ES-I3 (cell line): ENCODE data around the gene ANKRD11.
"Not testable (repeated sequence)": the region's sequence is repeated elsewhere in the genome, so short reads cannot be mapped to it uniquely, and the experiment has no call there.

ENCODE experiments used
- H3K36me3 ChIP-seq: 2 replicates; pipeline ENCODE4 v1.6.1; 2013; ENCODE audit warnings: mild to moderate bottlenecking, low read length, control low read depth, moderate library complexity; ENCODE audit not compliant: insufficient read depth
- H3K4me1 ChIP-seq: 2 replicates; pipeline ENCODE4 v1.6.1; 2013; ENCODE audit warnings: mild to moderate bottlenecking, control low read depth, low read length; ENCODE audit not compliant: insufficient read depth
- H3K9ac ChIP-seq: 2 replicates; pipeline ENCODE4 v1.6.1; 2013; ENCODE audit warnings: low read depth, mild to moderate bottlenecking, low read length, moderate library complexity
- H3K9me3 ChIP-seq: 2 replicates; pipeline ENCODE4 v1.6.1; 2013; ENCODE audit warnings: mild to moderate bottlenecking, low read length, moderate library complexity; ENCODE audit not compliant: control insufficient read depth, insufficient read depth

ANKRD11 gene

GRCh38 chr16:89344458-89344834 is 145.9 kb downstream of the ANKRD11 start:
- peaks cover 19% of the 10 kb centered on the region for H3K4me1 ChIP-seq
- no peaks in the 10 kb centered on the region for H3K9me3 ChIP-seq
- H3K9ac ChIP-seq, result no peak overlapping the region
- H3K36me3 ChIP-seq, result no peaks in the 10 kb centered on the region

GRCh38 chr16:89343501-89344457 is 146.6 kb downstream of the ANKRD11 start:
- peaks cover 19% of the 10 kb centered on the region for H3K4me1 ChIP-seq
- no peaks in the 10 kb centered on the region for H3K9me3 ChIP-seq
- H3K9ac ChIP-seq, result no peak overlapping the region
- no peaks in the 10 kb centered on the region for H3K36me3 ChIP-seq

- Histone ChIP-seq H3K36me3 (no peaks in the 10 kb centered on the region), H3K4me1 (peaks cover 13% of the 10 kb centered on the region), H3K9ac (no peak overlapping the region), H3K9me3 (no peaks in the 10 kb centered on the region)
These were observed 148.4 kb downstream of the ANKRD11 start for GRCh38 chr16:89341697-89342694.

GRCh38 chr16:89341279-89341678 is 149.1 kb downstream of the ANKRD11 start:
- H3K9ac ChIP-seq, result no peak overlapping the region
- H3K36me3 ChIP-seq, result no peaks in the 10 kb centered on the region
- H3K4me1 ChIP-seq, result peaks cover 11% of the 10 kb centered on the region
- H3K9me3 ChIP-seq, result no peaks in the 10 kb centered on the region

- Histone ChIP-seq H3K9ac (no peak overlapping the region), H3K9me3 (no peaks in the 10 kb centered on the region), H3K4me1 (peaks cover 26% of the 10 kb centered on the region; the same call in 1 of the 2 replicates), H3K36me3 (no peaks in the 10 kb centered on the region)
These were observed 151.5 kb downstream of the ANKRD11 start for GRCh38 chr16:89338863-89339262.

GRCh38 chr16:89337965-89338364 is 152.4 kb downstream of the ANKRD11 start:
- H3K9ac ChIP-seq, result no peak overlapping the region
- H3K36me3 ChIP-seq, result no peaks in the 10 kb centered on the region
- no peaks in the 10 kb centered on the region for H3K9me3 ChIP-seq
- peaks cover 32% of the 10 kb centered on the region; the same call in 1 of the 2 replicates for H3K4me1 ChIP-seq

GRCh38 chr16:89335803-89336485 is 154.4 kb downstream of the ANKRD11 start:
- no peaks in the 10 kb centered on the region for H3K9me3 ChIP-seq
- H3K4me1 ChIP-seq, result peaks cover 43% of the 10 kb centered on the region
- H3K9ac ChIP-seq, result no peak overlapping the region

GRCh38 chr16:89334988-89335802 is 155.2 kb downstream of the ANKRD11 start:
- peaks cover 43% of the 10 kb centered on the region for H3K4me1 ChIP-seq
- no peak overlapping the region for H3K9ac ChIP-seq
- H3K9me3 ChIP-seq, result no peaks in the 10 kb centered on the region
- H3K36me3 ChIP-seq, result no peaks in the 10 kb centered on the region

More at GRCh38 chr16:89335803-89336485, 154.4 kb downstream of the ANKRD11 start:
- H3K36me3 ChIP-seq, result no peaks in the 10 kb centered on the region

- H3K9ac ChIP-seq, result no peak overlapping the region
- no peaks in the 10 kb centered on the region for H3K9me3 ChIP-seq
- no peaks in the 10 kb centered on the region for H3K36me3 ChIP-seq
- peaks cover 43% of the 10 kb centered on the region for H3K4me1 ChIP-seq
These were observed 155.9 kb downstream of the ANKRD11 start for GRCh38 chr16:89334461-89334860.

GRCh38 chr16:89334050-89334449 is 156.3 kb downstream of the ANKRD11 start:
- H3K36me3 ChIP-seq, result no peaks in the 10 kb centered on the region
- no peaks in the 10 kb centered on the region for H3K9me3 ChIP-seq
- H3K4me1 ChIP-seq, result peaks cover 47% of the 10 kb centered on the region
- no peak overlapping the region for H3K9ac ChIP-seq

GRCh38 chr16:89333401-89334001 is 156.9 kb downstream of the ANKRD11 start:
- H3K9ac ChIP-seq, H3K9me3 ChIP-seq, H3K36me3 ChIP-seq: not testable (repeated sequence)
- H3K4me1 ChIP-seq, result peaks cover 47% of the 10 kb centered on the region

GRCh38 chr16:89332902-89333245 is 157.5 kb downstream of the ANKRD11 start:
- Histone ChIP-seq H3K4me1 (peaks cover 51% of the 10 kb centered on the region), H3K9ac (no peak overlapping the region), H3K9me3 (no peaks in the 10 kb centered on the region), H3K36me3 (no peaks in the 10 kb centered on the region)

- H3K36me3 ChIP-seq, result no peaks in the 10 kb centered on the region
- H3K9me3 ChIP-seq, result no peaks in the 10 kb centered on the region
- peaks cover 54% of the 10 kb centered on the region for H3K4me1 ChIP-seq
- no peak overlapping the region for H3K9ac ChIP-seq
These were observed 158.0 kb downstream of the ANKRD11 start for GRCh38 chr16:89332243-89332901.
